ENCODE measurements around the gene C18orf63.

Gene C18orf63

DNA sequence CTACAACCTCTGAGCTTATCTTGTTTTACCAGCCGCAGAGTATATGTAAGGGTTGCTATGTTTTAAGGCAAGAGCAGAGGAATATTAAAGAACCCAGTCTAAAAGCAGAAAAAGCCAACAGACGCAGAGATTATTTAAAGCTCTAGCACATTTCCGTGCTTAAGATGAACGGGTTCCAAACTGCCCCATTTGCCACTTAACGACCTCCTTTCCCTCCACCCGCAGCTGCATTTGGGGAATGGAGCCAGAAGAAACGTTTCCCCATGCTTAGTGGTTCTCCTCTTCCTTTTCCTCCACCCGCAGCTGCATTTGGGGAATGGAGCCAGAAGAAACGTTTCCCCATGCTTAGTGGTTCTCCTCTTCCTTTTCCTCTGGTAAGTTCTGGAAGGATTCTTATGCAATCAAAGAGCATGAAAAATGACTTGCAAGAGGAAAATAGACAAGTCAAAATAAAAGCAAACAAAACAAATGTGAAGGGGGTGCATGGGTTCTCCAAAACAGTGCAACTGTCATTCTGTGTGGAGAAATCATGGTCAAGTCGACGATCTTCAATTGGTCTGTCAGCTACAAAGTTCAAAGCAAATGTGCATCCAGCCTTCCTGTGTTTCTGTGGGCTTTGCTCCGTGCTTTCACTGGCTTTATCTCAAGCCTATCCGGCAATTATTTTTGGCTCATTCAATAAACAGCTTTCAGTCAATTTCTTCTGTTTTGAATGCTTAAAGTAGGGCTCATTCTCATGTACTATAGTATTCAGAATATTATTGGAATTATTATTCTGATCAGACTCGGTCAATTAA lies 83.7 kb downstream of the C18orf63 start:
- no peak for TF ChIP-seq ZNF274 (IDR thresholded peaks at IDR 0.05; ENCODE audit: low read depth, low read length)
- no peak for TF ChIP-seq SUZ12 (IDR thresholded peaks at IDR 0.05; ENCODE audit: extremely low read depth, insufficient read depth, insufficient read length)
- no peak for TF ChIP-seq YY1 (IDR thresholded peaks at IDR 0.05; ENCODE audit: insufficient read depth, insufficient read length)
- no peak for DNase-seq (ENCODE audit: low read depth, low spot score)
- Histone ChIP-seq H3K36me3 (ENCODE audit: insufficient read depth, insufficient read length, low read length) (no peaks in the 10 kb centered on the region), H3K4me1 (ENCODE audit: insufficient read depth, insufficient read length) (peaks cover 3% of the 10 kb centered on the region), H3K9ac (ENCODE audit: insufficient read length, low read depth) (no peak overlapping the region), H3K27me3 (ENCODE audit: insufficient read depth, insufficient read length) (no peaks in the 10 kb centered on the region), H3K9me3 (ENCODE audit: insufficient read depth, low read length) (no peaks in the 10 kb centered on the region), H3K4me3 (ENCODE audit: insufficient read length, low read depth) (no peak overlapping the region)

- H3K4me1 ChIP-seq (ENCODE audit: insufficient read depth, insufficient read length) = peaks cover 3% of the 10 kb centered on the region
- H3K27me3 ChIP-seq (ENCODE audit: insufficient read depth, insufficient read length) = no peaks in the 10 kb centered on the region
- H3K4me3 ChIP-seq (ENCODE audit: insufficient read length, low read depth) = no peak overlapping the region
- TF ChIP-seq ZNF274 (IDR thresholded peaks at IDR 0.05; ENCODE audit: low read depth, low read length) (no peak), SUZ12 (IDR thresholded peaks at IDR 0.05; ENCODE audit: extremely low read depth, insufficient read depth, insufficient read length) (no peak), YY1 (IDR thresholded peaks at IDR 0.05; ENCODE audit: insufficient read depth, insufficient read length) (no peak)
- H3K36me3 ChIP-seq (ENCODE audit: insufficient read depth, insufficient read length, low read length) = no peaks in the 10 kb centered on the region
- no peaks in the 10 kb centered on the region for H3K9me3 ChIP-seq (ENCODE audit: insufficient read depth, low read length)
- DNase-seq (ENCODE audit: low read depth, low spot score) = no peak
- no peak overlapping the region for H3K9ac ChIP-seq (ENCODE audit: insufficient read length, low read depth)
Observed at GRCh38 chr18:74400813-74401212, 85.2 kb downstream of the C18orf63 start.

DNA sequence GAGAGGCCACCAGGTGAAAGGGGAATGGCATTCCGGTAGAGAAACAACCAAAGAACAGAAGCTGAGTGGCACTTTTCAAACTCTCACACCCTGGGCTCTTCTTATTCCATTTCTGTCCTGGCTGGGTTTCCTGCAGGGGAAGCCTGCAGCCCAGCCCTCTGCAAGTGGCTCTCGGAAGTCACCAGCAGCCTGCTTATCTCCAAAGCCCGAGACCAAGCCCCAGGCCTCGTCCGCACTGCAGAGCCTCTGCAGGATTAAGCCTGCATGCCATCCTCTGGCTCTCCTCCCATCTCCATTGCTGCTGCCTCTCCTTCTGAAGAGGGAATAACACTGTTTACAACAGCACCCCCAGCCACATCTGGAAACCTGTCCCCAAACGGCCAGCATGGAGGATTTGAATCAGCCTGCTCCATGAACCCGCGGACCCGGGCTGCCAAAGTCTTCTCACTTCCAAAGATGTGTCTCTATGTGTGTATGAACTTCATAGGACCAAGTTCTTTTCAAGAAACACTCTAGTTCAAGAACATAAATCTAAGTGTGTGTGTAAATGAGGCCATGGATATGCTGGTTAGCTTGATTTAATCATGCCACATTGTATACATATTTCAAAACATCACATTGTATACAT lies 87.3 kb downstream of the C18orf63 start:
- H3K9ac ChIP-seq (ENCODE audit: insufficient read length, low read depth) = no peak overlapping the region
- H3K36me3 ChIP-seq (ENCODE audit: insufficient read depth, insufficient read length, low read length) = no peaks in the 10 kb centered on the region
- TF ChIP-seq SUZ12 (IDR thresholded peaks at IDR 0.05; ENCODE audit: extremely low read depth, insufficient read depth, insufficient read length) (no peak), YY1 (IDR thresholded peaks at IDR 0.05; ENCODE audit: insufficient read depth, insufficient read length) (no peak), ZNF274 (IDR thresholded peaks at IDR 0.05; ENCODE audit: low read depth, low read length) (no peak)
- H3K4me1 ChIP-seq (ENCODE audit: insufficient read depth, insufficient read length) = peaks cover 3% of the 10 kb centered on the region
- no peak for DNase-seq (ENCODE audit: low read depth, low spot score)
- no peaks in the 10 kb centered on the region for H3K27me3 ChIP-seq (ENCODE audit: insufficient read depth, insufficient read length)
- no peaks in the 10 kb centered on the region for H3K9me3 ChIP-seq (ENCODE audit: insufficient read depth, low read length)
- no peak overlapping the region for H3K4me3 ChIP-seq (ENCODE audit: insufficient read length, low read depth)

- Histone ChIP-seq H3K36me3 (ENCODE audit: insufficient read depth, insufficient read length, low read length) (no peaks in the 10 kb centered on the region), H3K9me3 (ENCODE audit: insufficient read depth, low read length) (no peaks in the 10 kb centered on the region), H3K9ac (ENCODE audit: insufficient read length, low read depth) (no peak overlapping the region), H3K4me1 (ENCODE audit: insufficient read depth, insufficient read length) (peaks cover 2% of the 10 kb centered on the region), H3K4me3 (ENCODE audit: insufficient read length, low read depth) (no peak overlapping the region), H3K27me3 (ENCODE audit: insufficient read depth, insufficient read length) (no peaks in the 10 kb centered on the region)
- no peak for TF ChIP-seq YY1 (IDR thresholded peaks at IDR 0.05; ENCODE audit: insufficient read depth, insufficient read length)
- no peak for TF ChIP-seq SUZ12 (IDR thresholded peaks at IDR 0.05; ENCODE audit: extremely low read depth, insufficient read depth, insufficient read length)
- no peak for TF ChIP-seq ZNF274 (IDR thresholded peaks at IDR 0.05; ENCODE audit: low read depth, low read length)
- no peak for DNase-seq (ENCODE audit: low read depth, low spot score)
Observed at GRCh38 chr18:74407888-74408287, 92.2 kb downstream of the C18orf63 start.
